HepG2 (cell line): Measurements from ENCODE around the gene CHDH. TPM values are rescaled to one million over a fixed set of nuclear protein-coding genes. Genes with fewer than 3 reads are reported as not detected.
A peak's percentile ranks its signal among the peaks of the same experiment; 100 is the strongest.

Experiments
- ATF1 ChIP-seq: IDR thresholded peaks from 2 replicates; pipeline ENCODE4 v1.6.1; 2016; ENCODE audit warnings: mild to moderate bottlenecking, control low read depth
- CBX5 ChIP-seq: sonication (generic); formaldehyde crosslinking; IDR thresholded peaks from 2 replicates; pipeline ENCODE4 v1.4.0; 2020; ENCODE audit warnings: missing genetic modification reagents, borderline replicate concordance
- ELK4 ChIP-seq: sonication (generic); formaldehyde crosslinking; IDR thresholded peaks from 2 replicates; pipeline ENCODE4 v1.9.0; 2021; ENCODE audit warnings: missing genetic modification reagents, borderline replicate concordance
- HDAC6 ChIP-seq: fragments of 200-600 bp; sonication (generic); IDR thresholded peaks from 2 replicates; pipeline ENCODE4 v1.7.0; 2017; ENCODE audit warnings: mild to moderate bottlenecking, antibody characterized with exemption, low read length, low read depth
- IRF1 ChIP-seq: sonication (generic); formaldehyde crosslinking; IDR thresholded peaks from 2 replicates; pipeline ENCODE4 v1.4.0; 2020; ENCODE audit warnings: low read depth, mild to moderate bottlenecking, missing genetic modification reagents
- NFE2L2 ChIP-seq: fragments of 150-350 bp; IDR thresholded peaks from 2 replicates; pipeline ENCODE4 v1.6.1; 2014; ENCODE audit warnings: low read length
- NFIB ChIP-seq: sonication (generic); formaldehyde crosslinking; IDR thresholded peaks from 2 replicates; pipeline ENCODE4 v1.9.0; 2021; ENCODE audit warnings: missing genetic modification reagents, mild to moderate bottlenecking, borderline replicate concordance
- NR3C1 ChIP-seq: sonication (generic); formaldehyde crosslinking; IDR thresholded peaks from 2 replicates; pipeline ENCODE4 v1.4.0; 2020; ENCODE audit warnings: missing genetic modification reagents
- POLR2AphosphoS2 ChIP-seq: IDR thresholded peaks from 2 replicates; pipeline ENCODE4 v1.6.1; 2011; ENCODE audit warnings: low read depth, low read length, improper control_type of control experiment
- RBAK ChIP-seq: sonication (generic); formaldehyde crosslinking; IDR thresholded peaks from 2 replicates; pipeline ENCODE4 v1.5.1; 2020; ENCODE audit warnings: mild to moderate bottlenecking, missing genetic modification reagents
- RERE ChIP-seq: IDR thresholded peaks from 2 replicates; pipeline ENCODE4 v1.6.1; 2016; ENCODE audit warnings: low read depth, missing genetic modification reagents, missing compliant biosample characterization
- RFX5 ChIP-seq: IDR thresholded peaks from 2 replicates; pipeline ENCODE4 v1.6.1; 2011; ENCODE audit warnings: low read depth, low read length, improper control_type of control experiment
- RNF2 ChIP-seq: fragments of 450-650 bp; conservative IDR thresholded peaks from 2 replicates; pipeline ENCODE4 v1.6.1; 2016; ENCODE audit warnings: low read depth
- SMAD1 ChIP-seq: sonication (generic); formaldehyde crosslinking; IDR thresholded peaks from 2 replicates; pipeline ENCODE4 v1.4.0; 2020; ENCODE audit warnings: missing genetic modification reagents, low read depth, mild to moderate bottlenecking, borderline replicate concordance
- TFDP1 ChIP-seq: IDR thresholded peaks from 2 replicates; pipeline ENCODE4 v1.6.1; 2016; ENCODE audit warnings: missing compliant biosample characterization, missing genetic modification reagents, borderline replicate concordance
- WIZ ChIP-seq: sonication (generic); formaldehyde crosslinking; IDR thresholded peaks from 2 replicates; pipeline ENCODE4 v1.5.1; 2020; ENCODE audit warnings: mild to moderate bottlenecking, missing genetic modification reagents
- ZBTB38 ChIP-seq: sonication (generic); formaldehyde crosslinking; IDR thresholded peaks from 2 replicates; pipeline ENCODE4 v1.5.1; 2020; ENCODE audit warnings: mild to moderate bottlenecking, missing genetic modification reagents
- ZNF549 ChIP-seq: sonication (generic); formaldehyde crosslinking; IDR thresholded peaks from 2 replicates; pipeline ENCODE4 v1.5.0; 2020; ENCODE audit warnings: missing genetic modification reagents
- ZNF577 ChIP-seq: sonication (generic); formaldehyde crosslinking; IDR thresholded peaks from 2 replicates; pipeline ENCODE4 v1.4.0; 2020; ENCODE audit warnings: mild to moderate bottlenecking, low read depth, missing genetic modification reagents, borderline replicate concordance
- ZNF879 ChIP-seq: sonication (generic); formaldehyde crosslinking; IDR thresholded peaks from 2 replicates; pipeline ENCODE4 v1.8.1; 2023; ENCODE audit warnings: missing genetic modification reagents
- ZSCAN21 ChIP-seq: sonication (generic); formaldehyde crosslinking; IDR thresholded peaks from 2 replicates; pipeline ENCODE4 v1.8.0; 2022; ENCODE audit warnings: mild to moderate bottlenecking, missing genetic modification reagents, moderate library complexity, borderline replicate concordance
- polyA plus RNA-seq, 8 experiments: library from polyadenylated mRNA; depleted of rRNA in 3 of 8; stranded (reverse) in 7 of 8; unstranded in 1 of 8; fragments of >200 nt; fragmentation: Illumina TruSeq in 4 of 8; extraction: Trizol in 4 of 8; gene quantifications; 2 replicates each; pipeline versions ENCODE4 v1.2.1 to v1.2.3, GENCODE V29; 2011 to 2016; ENCODE audit warnings: low read depth in 4 of 8, missing spikeins in 1 of 8, mixed read lengths in 1 of 8; ENCODE audit not compliant: insufficient read depth in 1 of 8
- total RNA-seq, 5 experiments: library from RNA; depleted of rRNA; stranded (reverse); fragments of >200 nt; fragmentation: Illumina TruSeq; extraction: Trizol; gene quantifications; 2 replicates each; pipeline ENCODE4 v1.2.3, GENCODE V29; 2016; ENCODE audit warnings: low read depth in 1 of 5

CHDH gene
- total and polyA plus RNA-seq, 2 of the 13 experiments (the other 11 are each of a cell fraction or from before 2014, with no cell fraction given), result 28.1 to 48.9 TPM

GRCh38 chr3:53845103-53845880, 927 bp downstream of the CHDH start (continued):
- TF ChIP-seq IRF1 (CRISPR knock-in tag), result no peak
- TF ChIP-seq HDAC6, result no peak
- TF ChIP-seq ZSCAN21 (CRISPR knock-in tag), result no peak
- no peak for TF ChIP-seq NFIB
- TF ChIP-seq NFE2L2, result no peak
- TF ChIP-seq TFDP1 (CRISPR knock-in tag), result no peak
- no peak for TF ChIP-seq SMAD1 (CRISPR knock-in tag)
- TF ChIP-seq ZNF577, result no peak
- TF ChIP-seq WIZ (CRISPR knock-in tag), result 0 out of 2 replicates have a peak, but pooled peaks have one; percentile 30
- TF ChIP-seq ZNF879, result no peak; the same call in 1 of the 2 replicates
- no peak for TF ChIP-seq NR3C1 (CRISPR knock-in tag)
- TF ChIP-seq RBAK, result no peak
- 0 out of 2 replicates have a peak, but pooled peaks have one; percentile 25 for TF ChIP-seq ATF1 (CRISPR knock-in tag)
- no peak for TF ChIP-seq ZBTB38
- no peak for TF ChIP-seq RERE (CRISPR knock-in tag)
- TF ChIP-seq ELK4 (CRISPR knock-in tag), result peak; percentile 23; the same call in 1 of the 2 replicates
- no peak; the same call in 1 of the 2 replicates for TF ChIP-seq RNF2
- no peak for TF ChIP-seq ZNF549 (CRISPR knock-in tag)
- TF ChIP-seq POLR2AphosphoS2, result no peak
- TF ChIP-seq CBX5 (CRISPR knock-in tag), result no peak
- TF ChIP-seq RFX5, result no peak
